HFFc6 (cell line): ENCODE measurements around the gene COL4A2. TPM values are rescaled to one million over a fixed set of nuclear protein-coding genes. Genes with fewer than 3 reads are reported as not detected.
A peak's percentile ranks its signal among the peaks of the same experiment; 100 is the strongest.

Experiments
- DNase-seq: peaks from one replicate; pipeline ENCODE4 v3.0.0-alpha.2; 2018
- H3K27ac Mint-ChIP-seq: 2 replicates; pipeline ENCODE4 v1.8.0; 2020; ENCODE audit warnings: mild to moderate bottlenecking, mixed read lengths
- H3K27me3 Mint-ChIP-seq: 2 replicates; pipeline ENCODE4 v1.8.0; 2021; ENCODE audit warnings: mild to moderate bottlenecking, moderate library complexity, mixed read lengths; ENCODE audit not compliant: insufficient read depth
- H3K36me3 Mint-ChIP-seq: 2 replicates; pipeline ENCODE4 v1.8.0; 2021; ENCODE audit warnings: low read depth, mixed read lengths
- H3K4me1 Mint-ChIP-seq: 2 replicates; pipeline ENCODE4 v1.8.0; 2020; ENCODE audit warnings: low read depth, mixed read lengths
- H3K4me3 Mint-ChIP-seq: 2 replicates; pipeline ENCODE4 v1.8.0; 2020; ENCODE audit warnings: mild to moderate bottlenecking, moderate library complexity, mixed read lengths
- H3K9me3 Mint-ChIP-seq: 2 replicates; pipeline ENCODE4 v1.8.0; 2020; ENCODE audit warnings: mild to moderate bottlenecking, mixed read lengths
- CTCF ChIP-seq: fragments of 200-600 bp; sonication (generic); IDR thresholded peaks from 2 replicates; pipeline ENCODE4 v1.5.0; 2021; ENCODE audit warnings: antibody characterized with exemption, mild to moderate bottlenecking
- total RNA-seq, 6 experiments: library from RNA; stranded (reverse); fragmentation: NEBNext Ultra II Directional; extraction: Animal tissue kit (Norgen Biotek cat#: 25700); gene quantifications; 2 replicates in 1 of 6; 3 replicates in 5 of 6; pipeline ENCODE4 v1.2.3, GENCODE V29; 2021

COL4A2 gene
- total RNA-seq, 6 experiments from 2014 or later = 202 to 327 (median 217) TPM

- no peak for TF ChIP-seq CTCF
- Mint-ChIP-seq H3K4me3 (no peak overlapping the region), H3K27me3 (peaks cover 3% of the 10 kb centered on the region), H3K27ac (peak overlapping the region; percentile 96), H3K4me1 (peaks cover 77% of the 10 kb centered on the region), H3K36me3 (peaks cover 44% of the 10 kb centered on the region), H3K9me3 (no peaks in the 10 kb centered on the region)
- DNase-seq = no peak
Observed at GRCh38 chr13:110410936-110411687, 104.0 kb downstream of the COL4A2 start.

- no peak for DNase-seq
- TF ChIP-seq CTCF = no peak
- Mint-ChIP-seq H3K27ac (peak overlapping the region; percentile 96), H3K36me3 (peaks cover 47% of the 10 kb centered on the region), H3K4me1 (peaks cover 75% of the 10 kb centered on the region), H3K27me3 (peaks cover 3% of the 10 kb centered on the region), H3K4me3 (peak overlapping the region; percentile 40), H3K9me3 (no peaks in the 10 kb centered on the region)
Observed at GRCh38 chr13:110411688-110412059, 104.6 kb downstream of the COL4A2 start.

- H3K4me3 Mint-ChIP-seq = peak overlapping the region; percentile 40
- H3K4me1 Mint-ChIP-seq = peaks cover 72% of the 10 kb centered on the region
- peak; percentile 97 for TF ChIP-seq CTCF
- no peaks in the 10 kb centered on the region for H3K9me3 Mint-ChIP-seq
- H3K27me3 Mint-ChIP-seq = peaks cover 3% of the 10 kb centered on the region
- peak; percentile 99 for DNase-seq
- H3K27ac Mint-ChIP-seq = peak overlapping the region; percentile 96
- H3K36me3 Mint-ChIP-seq = peaks cover 43% of the 10 kb centered on the region
Observed at GRCh38 chr13:110412132-110412914, 105.2 kb downstream of the COL4A2 start.

- peaks cover 3% of the 10 kb centered on the region; the same call in 1 of the 2 replicates for H3K27me3 Mint-ChIP-seq
- no peak for DNase-seq
- peaks cover 36% of the 10 kb centered on the region for H3K36me3 Mint-ChIP-seq
- peak overlapping the region; percentile 96 for H3K27ac Mint-ChIP-seq
- H3K4me3 Mint-ChIP-seq = no peak overlapping the region
- TF ChIP-seq CTCF = no peak
- no peaks in the 10 kb centered on the region for H3K9me3 Mint-ChIP-seq
- peaks cover 67% of the 10 kb centered on the region for H3K4me1 Mint-ChIP-seq
Observed at GRCh38 chr13:110413016-110413675, 106.1 kb downstream of the COL4A2 start.

GRCh38 chr13:110413676-110414040 is 106.6 kb downstream of the COL4A2 start:
- no peaks in the 10 kb centered on the region for H3K9me3 Mint-ChIP-seq
- peaks cover 61% of the 10 kb centered on the region for H3K4me1 Mint-ChIP-seq
- peak overlapping the region; percentile 13; the same call in 1 of the 2 replicates for H3K27ac Mint-ChIP-seq
- no peak overlapping the region for H3K4me3 Mint-ChIP-seq
- TF ChIP-seq CTCF = no peak
- H3K36me3 Mint-ChIP-seq = peaks cover 32% of the 10 kb centered on the region
- H3K27me3 Mint-ChIP-seq = no peaks in the 10 kb centered on the region; the same call in 1 of the 2 replicates
- DNase-seq = no peak
